Suprapubic skin (tissue), 4 donors: ENCODE results near the gene SMARCA4.

Source experiments
- CTCF ChIP-seq, 2 donors: fragments of 200-600 bp in 1 of 2; fragments of 450-650 bp in 1 of 2; sonication (generic) in 1 of 2; IDR thresholded peaks; one replicate each; pipeline ENCODE4 v1.5.1; 2016 to 2019; ENCODE audit warnings: antibody characterized with exemption in 2 of 2, mild to moderate bottlenecking in 1 of 2, moderate library complexity in 1 of 2
- POLR2A ChIP-seq, 2 donors: fragments of 450-650 bp; IDR thresholded peaks; one replicate each; pipeline ENCODE4 v1.6.1; 2017; ENCODE audit warnings: antibody characterized with exemption in 2 of 2, mild to moderate bottlenecking in 2 of 2, moderate library complexity in 2 of 2
- POLR2AphosphoS5 ChIP-seq, 3 donors: sonication (generic); formaldehyde crosslinking; IDR thresholded peaks; one replicate each; pipeline ENCODE4 v1.6.1; 2017; ENCODE audit warnings: antibody characterized with exemption in 3 of 3

- TF ChIP-seq POLR2A (IDR thresholded peaks at IDR 0.05), result no peak
- TF ChIP-seq CTCF (IDR thresholded peaks at IDR 0.05), result no peak
- no peak for TF ChIP-seq POLR2AphosphoS5 (IDR thresholded peaks at IDR 0.05)
Measured at GRCh38 chr19:11111117-11111770, 150.4 kb downstream of the SMARCA4 start.
